Subcutaneous abdominal adipose tissue (tissue), 5 donors: ENCODE results near the gene ANTXR1.

Experiments
- H3K27ac ChIP-seq: one replicate; pipeline ENCODE4 v1.7.0; 2013; ENCODE audit warnings: low read depth, mild to moderate bottlenecking, inconsistent platforms, low read length, moderate library complexity
- H3K27me3 ChIP-seq, 5 donors: one replicate each; pipeline ENCODE4 v1.7.0; 2013; ENCODE audit warnings: low read length in 5 of 5, inconsistent platforms in 1 of 5; ENCODE audit not compliant: control insufficient read depth in 5 of 5, insufficient read depth in 4 of 5
- H3K36me3 ChIP-seq, 5 donors: one replicate each; pipeline ENCODE4 v1.7.0; 2013; ENCODE audit warnings: low read length in 5 of 5; ENCODE audit not compliant: control insufficient read depth in 5 of 5, insufficient read depth in 5 of 5
- H3K4me1 ChIP-seq, 5 donors: one replicate each; pipeline ENCODE4 v1.7.0; 2013; ENCODE audit warnings: low read length in 5 of 5, mild to moderate bottlenecking in 3 of 5, moderate library complexity in 1 of 5; ENCODE audit not compliant: control insufficient read depth in 5 of 5, insufficient read depth in 5 of 5
- H3K4me3 ChIP-seq, 5 donors: one replicate each; pipeline ENCODE4 v1.7.0; 2013; ENCODE audit warnings: low read length in 5 of 5, low read depth in 1 of 5
- H3K9ac ChIP-seq, 5 donors: one replicate each; pipeline ENCODE4 v1.7.0; 2013; ENCODE audit warnings: low read length in 5 of 5, mild to moderate bottlenecking in 4 of 5, moderate library complexity in 3 of 5
- H3K9me3 ChIP-seq, 5 donors: one replicate each; pipeline ENCODE4 v1.7.0; 2013; ENCODE audit warnings: low read length in 5 of 5; ENCODE audit not compliant: control insufficient read depth in 5 of 5
- donor health status: healthy.
- donor health status: healthy.
- donor health status: healthy.
- donor health status: healthy.
- donor health status: healthy.

The ANTXR1 gene

DNA sequence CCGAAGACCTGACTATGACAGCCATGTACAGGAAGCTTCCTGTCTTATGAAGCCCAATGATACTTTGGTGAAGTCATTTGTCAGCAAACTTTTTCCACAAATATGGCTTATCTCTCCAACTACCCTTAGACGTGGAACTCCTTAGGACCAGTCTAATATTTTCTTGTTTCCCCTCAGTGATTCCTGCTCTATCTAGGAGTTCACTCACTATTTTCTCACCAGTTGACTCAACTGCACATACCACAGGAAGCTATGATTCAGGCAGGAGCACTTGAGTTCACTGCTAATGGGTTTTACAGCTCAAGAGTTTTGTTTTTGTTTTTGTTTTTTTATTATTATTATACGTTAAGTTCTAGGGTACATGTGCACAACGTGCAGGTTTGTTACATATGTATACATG is 109.3 kb downstream of the ANTXR1 start:
- no peaks in the 10 kb centered on the region for H3K4me1 ChIP-seq
- H3K9me3 ChIP-seq, result no peaks in the 10 kb centered on the region
- no peak overlapping the region for H3K4me3 ChIP-seq
- H3K27me3 ChIP-seq, result no peaks in the 10 kb centered on the region
- H3K9ac ChIP-seq, result no peak overlapping the region
- H3K27ac ChIP-seq, result no peak overlapping the region
- H3K36me3 ChIP-seq, result peaks cover 0 to 11% (median 0%) of the 10 kb centered on the region in 5 donors

DNA sequence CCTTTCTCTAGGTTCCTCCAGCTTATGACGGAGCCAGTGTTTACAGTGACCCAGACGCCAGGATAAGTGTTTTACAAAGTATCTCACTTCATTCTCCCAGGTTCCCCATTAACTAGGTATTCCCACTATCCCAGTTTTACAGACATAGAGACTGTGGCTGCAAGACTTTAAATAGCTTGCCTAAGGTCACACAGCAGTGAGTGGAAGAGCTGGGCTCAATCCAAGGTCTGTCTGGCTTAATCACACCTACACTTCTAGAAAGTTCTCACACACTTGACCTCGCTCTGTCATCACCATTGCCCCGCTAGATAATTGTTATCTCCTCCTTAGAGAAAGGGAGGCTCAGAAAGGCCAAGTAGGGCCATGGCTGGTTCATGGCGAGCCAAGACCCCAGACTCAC is 110.2 kb downstream of the ANTXR1 start:
- no peaks in the 10 kb centered on the region for H3K27me3 ChIP-seq
- H3K4me3 ChIP-seq, result no peak overlapping the region
- H3K4me1 ChIP-seq, result no peaks in the 10 kb centered on the region
- peaks cover 0 to 11% (median 0%) of the 10 kb centered on the region in 5 donors for H3K36me3 ChIP-seq
- H3K9ac ChIP-seq, result no peak overlapping the region
- H3K9me3 ChIP-seq, result no peaks in the 10 kb centered on the region
- H3K27ac ChIP-seq, result no peak overlapping the region

DNA sequence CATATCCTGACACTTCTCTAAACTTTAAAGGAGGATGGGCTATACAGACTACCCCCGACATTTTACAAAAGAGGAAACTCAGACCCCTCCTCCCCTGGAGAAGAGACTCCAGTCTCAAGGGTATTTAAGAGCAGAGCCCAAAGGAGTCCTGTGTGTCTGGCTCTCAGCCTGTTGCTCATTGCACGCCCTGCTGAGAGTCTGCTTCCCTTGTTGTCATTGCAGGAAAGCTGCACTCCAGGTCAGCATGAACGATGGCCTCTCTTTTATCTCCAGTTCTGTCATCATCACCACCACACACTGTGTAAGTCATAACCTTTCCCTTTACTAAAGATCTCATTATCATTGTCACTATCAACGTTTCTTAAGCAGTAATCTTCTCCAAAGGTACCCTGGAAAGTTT is 111.4 kb downstream of the ANTXR1 start:
- no peak overlapping the region for H3K27ac ChIP-seq
- no peak overlapping the region for H3K9ac ChIP-seq
- H3K27me3 ChIP-seq, result no peaks in the 10 kb centered on the region
- no peaks in the 10 kb centered on the region for H3K4me1 ChIP-seq
- H3K4me3 ChIP-seq, result no peak overlapping the region
- peaks cover 0 to 11% (median 0%) of the 10 kb centered on the region in 5 donors for H3K36me3 ChIP-seq
- no peaks in the 10 kb centered on the region for H3K9me3 ChIP-seq

DNA sequence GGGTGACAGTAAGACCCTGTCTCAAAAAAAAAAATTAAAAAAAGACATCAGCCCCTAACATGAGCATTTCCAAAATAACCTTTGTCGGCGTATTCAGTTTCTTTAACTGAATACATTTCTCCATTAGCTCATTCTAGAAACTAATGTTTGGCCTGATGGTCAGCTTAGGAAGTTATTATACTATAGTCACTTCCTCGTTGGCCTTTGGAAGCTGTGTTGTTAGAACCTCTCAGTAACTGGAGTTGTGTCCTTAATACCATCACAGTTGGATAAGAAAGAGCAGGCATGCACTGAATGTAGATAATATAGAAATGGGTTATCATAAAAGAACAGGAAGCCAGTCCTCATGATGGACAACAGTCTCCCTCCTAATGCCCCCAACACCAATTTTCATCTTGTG is 112.8 kb downstream of the ANTXR1 start:
- H3K27ac ChIP-seq, result no peak overlapping the region
- no peak overlapping the region for H3K9ac ChIP-seq
- no peak overlapping the region for H3K4me3 ChIP-seq
- peaks cover 0 to 11% (median 0%) of the 10 kb centered on the region in 5 donors for H3K36me3 ChIP-seq
- H3K9me3 ChIP-seq, result no peaks in the 10 kb centered on the region
- no peaks in the 10 kb centered on the region for H3K27me3 ChIP-seq
- H3K4me1 ChIP-seq, result no peaks in the 10 kb centered on the region

DNA sequence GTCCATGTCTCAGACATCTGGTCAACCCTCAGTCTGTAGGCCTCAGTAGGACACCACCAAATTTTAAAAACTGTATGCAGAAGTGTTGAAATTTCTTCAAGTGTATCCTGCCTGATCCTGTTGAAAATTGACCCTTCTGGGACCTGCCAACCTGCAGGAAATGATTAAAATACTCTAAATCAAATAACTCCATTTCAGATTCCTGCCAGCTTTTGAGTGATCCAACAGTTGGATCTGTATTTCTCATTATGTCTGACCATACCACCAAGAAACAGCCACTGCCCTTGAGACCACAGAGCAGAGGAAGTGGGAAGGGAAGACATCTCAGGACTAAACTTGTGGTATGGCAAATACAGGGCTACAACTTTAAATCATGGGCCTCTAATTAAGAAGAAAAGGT is 113.4 kb downstream of the ANTXR1 start:
- Histone ChIP-seq H3K27me3 (no peaks in the 10 kb centered on the region), H3K27ac (no peak overlapping the region)

DNA sequence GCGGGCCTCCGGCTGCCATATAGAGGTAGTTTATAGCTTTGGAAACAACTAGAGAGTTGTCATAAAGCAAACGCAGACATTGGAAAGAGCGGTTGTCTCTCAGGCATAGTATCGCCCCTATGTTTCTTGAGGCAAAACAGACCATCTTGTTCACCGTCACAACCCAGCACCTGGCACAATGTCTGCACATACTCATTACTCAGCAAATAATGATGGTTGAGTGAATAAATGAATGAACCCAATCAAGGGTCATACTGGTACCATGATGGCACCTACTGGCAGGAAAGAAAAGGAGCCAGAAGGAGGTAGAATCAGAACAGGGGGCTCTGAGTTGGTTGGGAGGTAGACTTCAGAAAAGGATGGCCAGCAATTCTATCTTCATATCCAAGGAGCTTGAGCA is 118.5 kb downstream of the ANTXR1 start:
- Histone ChIP-seq H3K9me3 (no peaks in the 10 kb centered on the region), H3K27ac (no peak overlapping the region), H3K9ac (no peak overlapping the region), H3K4me3 (no peak overlapping the region), H3K36me3 (no peaks in the 10 kb centered on the region), H3K4me1 (no peaks in the 10 kb centered on the region), H3K27me3 (no peaks in the 10 kb centered on the region)

More for the DNA sequence above, 113.4 kb downstream of the ANTXR1 start:
- Histone ChIP-seq H3K4me1 (no peaks in the 10 kb centered on the region), H3K9ac (no peak overlapping the region), H3K4me3 (no peak overlapping the region), H3K36me3 (peaks cover 0 to 11% (median 0%) of the 10 kb centered on the region in 5 donors), H3K9me3 (no peaks in the 10 kb centered on the region)

DNA sequence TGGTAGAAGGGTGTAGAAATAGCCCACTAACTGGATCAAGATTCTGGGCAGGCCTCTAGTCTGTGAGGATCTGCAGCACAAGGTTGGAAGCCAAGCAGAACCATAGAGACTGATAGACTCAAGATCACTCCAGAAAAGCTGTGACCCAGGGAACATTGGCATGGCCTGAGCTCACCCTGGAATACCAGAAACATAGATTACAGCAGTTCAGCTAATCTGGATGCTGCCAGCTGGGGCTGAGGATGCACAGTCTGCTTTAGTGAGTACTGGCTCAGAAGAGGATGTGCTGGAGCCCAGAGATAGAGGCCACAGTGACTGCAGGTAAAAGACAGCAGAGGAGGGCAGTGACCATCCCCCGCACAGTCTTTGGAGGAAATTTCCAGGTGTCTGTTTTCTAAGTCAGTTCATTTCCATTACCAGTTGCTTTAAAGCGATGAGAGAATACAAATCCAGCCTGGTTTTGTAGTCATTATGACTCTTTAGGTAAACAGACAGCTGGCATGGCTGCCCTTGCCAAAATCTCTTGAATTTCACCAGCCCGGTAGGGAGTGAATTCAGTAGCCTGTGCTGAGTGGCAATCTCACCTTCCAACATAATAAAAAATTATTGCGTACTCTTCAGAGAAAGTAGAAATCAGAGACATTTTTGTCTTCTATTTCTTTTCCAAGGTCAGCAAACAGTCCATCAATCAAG is 119.2 kb downstream of the ANTXR1 start:
- no peak overlapping the region for H3K4me3 ChIP-seq
- no peak overlapping the region for H3K27ac ChIP-seq
- no peaks in the 10 kb centered on the region for H3K9me3 ChIP-seq
- no peaks in the 10 kb centered on the region for H3K36me3 ChIP-seq
- H3K9ac ChIP-seq, result no peak overlapping the region
- H3K4me1 ChIP-seq, result no peaks in the 10 kb centered on the region
- no peaks in the 10 kb centered on the region for H3K27me3 ChIP-seq

DNA sequence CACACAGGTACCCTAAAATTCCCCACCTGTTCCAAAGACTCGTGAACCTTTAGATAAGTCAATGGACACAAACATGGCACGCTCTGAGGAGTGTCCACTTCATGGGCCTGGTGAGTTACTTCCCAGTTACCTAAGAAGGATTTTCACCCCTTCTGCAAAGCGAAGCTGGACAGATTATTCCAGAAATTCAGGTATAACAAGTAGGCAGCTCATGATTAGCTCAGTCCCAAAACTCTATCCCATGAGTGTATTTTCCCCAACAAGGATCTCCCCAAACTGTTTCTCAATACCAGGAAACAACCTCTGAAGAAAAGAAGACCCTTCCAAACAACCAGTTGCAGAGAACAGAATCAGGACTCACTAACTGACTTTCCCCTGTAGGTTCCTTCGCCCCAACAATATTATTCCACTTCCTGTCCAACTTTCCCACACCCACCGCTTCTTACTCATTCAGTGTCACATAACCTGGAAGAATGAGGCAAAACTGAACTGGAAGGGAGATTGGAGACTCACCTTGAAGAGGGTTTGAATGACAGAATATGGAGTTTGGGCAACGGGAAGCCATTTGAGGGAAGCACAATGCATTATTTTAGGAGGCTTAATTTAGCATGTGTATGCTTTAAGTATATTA is 120.1 kb downstream of the ANTXR1 start:
- H3K27ac ChIP-seq, result no peak overlapping the region

DNA sequence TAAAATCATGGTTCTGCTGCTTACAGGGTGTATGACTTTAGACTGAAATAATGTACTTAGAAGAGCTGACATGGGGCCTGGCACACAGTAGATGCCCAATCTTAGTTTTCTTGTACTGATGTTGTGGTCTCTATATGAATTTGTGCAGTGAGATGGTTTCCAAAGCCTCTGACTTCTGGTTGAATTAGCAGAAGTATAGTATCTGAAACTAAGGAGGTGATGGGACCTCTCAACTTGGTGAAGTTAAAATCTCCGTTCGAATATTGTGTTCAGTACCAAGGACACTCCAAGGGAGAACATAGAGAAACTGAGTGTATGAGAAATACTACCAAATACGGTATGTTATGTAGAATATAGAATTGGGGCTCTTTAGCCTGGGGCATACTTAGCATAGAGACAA is 120.9 kb downstream of the ANTXR1 start:
- Histone ChIP-seq H3K9me3 (no peaks in the 10 kb centered on the region), H3K4me3 (no peak overlapping the region), H3K36me3 (no peaks in the 10 kb centered on the region), H3K9ac (no peak overlapping the region), H3K4me1 (peaks cover 0 to 7% (median 0%) of the 10 kb centered on the region in 5 donors), H3K27me3 (no peaks in the 10 kb centered on the region), H3K27ac (no peak overlapping the region)

More for the DNA sequence above, 120.1 kb downstream of the ANTXR1 start:
- no peaks in the 10 kb centered on the region for H3K27me3 ChIP-seq
- no peak overlapping the region for H3K9ac ChIP-seq
- H3K4me1 ChIP-seq, result no peaks in the 10 kb centered on the region
- H3K9me3 ChIP-seq, result no peaks in the 10 kb centered on the region
- no peak overlapping the region for H3K4me3 ChIP-seq
- no peaks in the 10 kb centered on the region for H3K36me3 ChIP-seq

DNA sequence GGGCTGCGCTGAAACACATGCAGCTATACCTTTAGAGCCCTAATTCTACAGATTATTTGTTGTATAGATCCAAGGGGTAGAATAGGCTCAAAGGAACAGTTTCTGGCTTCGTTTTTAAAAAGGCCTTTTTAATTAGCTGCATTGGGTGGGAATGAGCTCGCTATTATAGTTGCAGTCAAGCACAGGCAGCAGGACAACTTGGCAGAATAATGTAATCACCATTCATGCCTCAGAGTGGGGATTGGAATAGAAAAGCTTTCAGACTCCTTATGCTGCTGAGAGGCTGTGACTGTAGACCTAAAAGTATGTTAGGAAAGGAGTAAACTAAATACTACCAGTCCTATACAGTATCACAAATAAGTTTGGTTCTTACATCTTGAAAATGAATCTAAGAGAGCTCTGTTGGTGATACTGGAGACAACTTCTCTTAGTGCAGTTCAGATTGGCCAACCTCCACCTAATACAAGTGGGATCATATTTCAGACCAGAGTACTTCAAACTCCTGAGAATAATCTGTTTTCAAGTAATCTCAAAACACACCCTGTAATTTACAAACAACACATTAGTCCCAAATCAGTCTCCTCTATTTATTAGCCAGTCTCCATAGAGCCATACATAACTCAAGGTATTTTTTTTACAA is 121.4 kb downstream of the ANTXR1 start:
- Histone ChIP-seq H3K27ac (no peak overlapping the region), H3K36me3 (no peaks in the 10 kb centered on the region), H3K4me1 (peaks cover 0 to 11% (median 4%) of the 10 kb centered on the region in 5 donors)

More for the DNA sequence above, 121.4 kb downstream of the ANTXR1 start:
- H3K9me3 ChIP-seq, result no peaks in the 10 kb centered on the region
- H3K27me3 ChIP-seq, result no peaks in the 10 kb centered on the region
- H3K4me3 ChIP-seq, result no peak overlapping the region
- H3K9ac ChIP-seq, result no peak overlapping the region
